Caco-2 (cell line): ENCODE measurements around the gene MPND. TPM values are rescaled to one million over a fixed set of nuclear protein-coding genes. Genes with fewer than 3 reads are reported as not detected.

Experiments
- BruUV-seq: library from RNA; stranded (reverse); fragments of 400-500 nt; replicated peaks from 2 replicates; lab custom pipeline; 2021; lab: Mats Ljungman, UMichigan
- CTCF ChIA-PET: fragments of 300-600 bp; sonication (Branson Sonifier 250); formaldehyde crosslinking; loops from one replicate; lab custom pipeline; 2022; ENCODE audit warnings: antibody characterized with exemption; lab: Charles Lee
- POLR2A ChIA-PET: fragments of 300-600 bp; sonication (Branson Sonifier 250); formaldehyde crosslinking; loops from one replicate; lab custom pipeline; 2022; ENCODE audit warnings: antibody characterized with exemption; lab: Charles Lee
- DNase-seq, 2 experiments: peaks; one replicate each; pipeline versions ENCODE4 v3.0.0 to v3.0.0-alpha.2; 2020 to 2022
- H3K27me3 ChIP-seq: replicated peaks from 2 replicates; pipeline ENCODE4 v1.6.0; 2011; ENCODE audit warnings: low read length; ENCODE audit not compliant: control insufficient read depth, insufficient read depth
- H3K36me3 ChIP-seq: 2 replicates; pipeline ENCODE4 v1.5.1; 2011; ENCODE audit warnings: low read length; ENCODE audit not compliant: control insufficient read depth, insufficient read depth
- H3K4me1 ChIP-seq: fragments of 250-450 bp; sonication (Bioruptor Pico); 2 replicates; pipeline ENCODE4 v1.5.1; 2020; ENCODE audit warnings: mild to moderate bottlenecking
- H3K4me3 ChIP-seq: 2 replicates; pipeline ENCODE4 v1.5.1; 2011; ENCODE audit warnings: low read depth, mild to moderate bottlenecking, control low read depth, low read length
- H3K9me3 ChIP-seq: fragments of 250-450 bp; sonication (Bioruptor Pico); 2 replicates; pipeline ENCODE4 v1.5.1; 2020; ENCODE audit warnings: mild to moderate bottlenecking, moderate library complexity
- H3K27ac Mint-ChIP-seq: one replicate; pipeline ENCODE4 v1.8.0; 2022; ENCODE audit warnings: mixed read lengths; ENCODE audit not compliant: unreplicated experiment
- H3K27me3 Mint-ChIP-seq: one replicate; pipeline ENCODE4 v1.8.0; 2022; ENCODE audit warnings: mixed read lengths; ENCODE audit not compliant: insufficient read depth, unreplicated experiment
- H3K36me3 Mint-ChIP-seq: one replicate; pipeline ENCODE4 v1.8.0; 2022; ENCODE audit warnings: mild to moderate bottlenecking, mixed read lengths; ENCODE audit not compliant: insufficient read depth, unreplicated experiment
- H3K4me1 Mint-ChIP-seq: one replicate; pipeline ENCODE4 v1.8.0; 2022; ENCODE audit warnings: low read depth, mixed read lengths; ENCODE audit not compliant: unreplicated experiment
- H3K4me3 Mint-ChIP-seq: one replicate; pipeline ENCODE4 v1.8.0; 2022; ENCODE audit warnings: mild to moderate bottlenecking, moderate library complexity, mixed read lengths; ENCODE audit not compliant: unreplicated experiment
- H3K9me3 Mint-ChIP-seq: one replicate; pipeline ENCODE4 v1.8.0; 2022; ENCODE audit warnings: mixed read lengths; ENCODE audit not compliant: unreplicated experiment
- intact Hi-C: fragments of 100-400 bp; cut with micrococcal nuclease; formaldehyde crosslinking; loops from one replicate; pipeline ENCODE4 v1.10.0; 2022; ENCODE audit not compliant: unreplicated experiment
- total RNA-seq: library from RNA; stranded (reverse); gene quantifications from 2 replicates; pipeline ENCODE4 v1.2.3, GENCODE V29; 2022
- TF ChIP-seq, protein P1 (sequence below), 2 experiments: fragments of 200-600 bp in 1 of 2; IDR thresholded peaks; 1 replicate in 1 of 2; 2 replicates in 1 of 2; pipeline versions ENCODE4 v1.5.1 to v1.8.0; 2011 to 2022; ENCODE audit warnings: antibody characterized with exemption in 1 of 2, control low read depth in 1 of 2, inconsistent platforms in 1 of 2, low read depth in 1 of 2, low read length in 1 of 2, mild to moderate bottlenecking in 1 of 2, moderate library complexity in 1 of 2; ENCODE audit not compliant: insufficient read depth in 1 of 2, severe bottlenecking in 1 of 2, unreplicated experiment in 1 of 2

Gene MPND
- total RNA-seq, 1 experiment from 2014 or later: 35.7 TPM

DNA sequence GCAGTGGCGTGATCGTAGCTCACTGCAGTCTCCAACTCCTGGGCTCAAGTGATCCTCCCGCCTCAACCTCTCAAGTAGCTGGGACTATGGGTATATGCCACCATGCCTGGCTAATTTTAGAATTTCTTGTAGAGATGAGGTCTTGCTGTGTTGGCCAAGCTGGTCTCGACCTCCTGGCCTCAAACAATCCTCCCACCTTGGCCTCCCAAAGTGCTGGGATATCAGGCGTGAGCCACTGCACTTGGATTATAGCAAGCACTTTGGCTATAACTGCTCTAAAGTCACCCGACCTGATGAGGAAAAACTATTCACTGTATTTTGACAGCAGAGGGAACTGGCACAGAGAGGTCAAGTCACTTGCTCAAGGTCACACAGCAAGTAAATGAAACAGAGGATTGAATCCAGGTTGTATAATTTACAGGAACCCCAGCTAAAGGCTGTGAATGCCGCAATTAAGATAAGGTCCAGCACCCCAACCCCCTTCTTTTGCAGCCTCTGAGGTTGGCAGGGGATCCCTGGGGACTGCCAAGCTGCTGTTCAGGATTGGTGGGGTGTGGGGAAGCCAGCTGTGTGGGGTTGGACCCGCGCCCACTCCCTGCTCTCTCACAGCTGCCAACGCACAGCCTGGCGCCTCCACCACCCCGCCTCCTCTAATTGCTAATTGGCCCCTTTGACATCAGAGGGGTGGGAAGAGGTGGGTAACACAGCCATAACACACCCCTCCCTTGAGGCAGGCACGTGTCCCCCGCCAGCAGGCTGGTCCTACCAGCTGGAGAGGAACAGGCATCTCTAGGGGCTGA is 47.2 kb upstream of the MPND start:
- no TSS peak for BruUV-seq
- no peaks in the 10 kb centered on the region for H3K36me3 ChIP-seq
- H3K4me1 ChIP-seq: no peaks in the 10 kb centered on the region
- CTCF ChIA-PET: interaction anchor here (0.6 to 0.7 kb wide), 3 partner anchors 13 to 991 kb away, joined by 3 to 5 read pairs (median 3); no protein-coding TSS in a partner anchor
- intact Hi-C loops: no loop called here
- no peak overlapping the region for H3K4me3 ChIP-seq
- H3K9me3 ChIP-seq: no peaks in the 10 kb centered on the region
- Mint-ChIP-seq H3K36me3 (no peaks in the 10 kb centered on the region), H3K27ac (no peak overlapping the region), H3K27me3 (no peaks in the 10 kb centered on the region), H3K4me1 (peaks cover under 1% of the 10 kb centered on the region), H3K9me3 (no peaks in the 10 kb centered on the region), H3K4me3 (no peak overlapping the region)
- POLR2A ChIA-PET: interaction anchor here (0.6 to 0.7 kb wide), 2 partner anchors 29 to 47 kb away, joined by 3 read pairs; partner anchors contain the start of gene MPND
- DNase-seq: no peak
- TF ChIP-seq, protein P1, sequence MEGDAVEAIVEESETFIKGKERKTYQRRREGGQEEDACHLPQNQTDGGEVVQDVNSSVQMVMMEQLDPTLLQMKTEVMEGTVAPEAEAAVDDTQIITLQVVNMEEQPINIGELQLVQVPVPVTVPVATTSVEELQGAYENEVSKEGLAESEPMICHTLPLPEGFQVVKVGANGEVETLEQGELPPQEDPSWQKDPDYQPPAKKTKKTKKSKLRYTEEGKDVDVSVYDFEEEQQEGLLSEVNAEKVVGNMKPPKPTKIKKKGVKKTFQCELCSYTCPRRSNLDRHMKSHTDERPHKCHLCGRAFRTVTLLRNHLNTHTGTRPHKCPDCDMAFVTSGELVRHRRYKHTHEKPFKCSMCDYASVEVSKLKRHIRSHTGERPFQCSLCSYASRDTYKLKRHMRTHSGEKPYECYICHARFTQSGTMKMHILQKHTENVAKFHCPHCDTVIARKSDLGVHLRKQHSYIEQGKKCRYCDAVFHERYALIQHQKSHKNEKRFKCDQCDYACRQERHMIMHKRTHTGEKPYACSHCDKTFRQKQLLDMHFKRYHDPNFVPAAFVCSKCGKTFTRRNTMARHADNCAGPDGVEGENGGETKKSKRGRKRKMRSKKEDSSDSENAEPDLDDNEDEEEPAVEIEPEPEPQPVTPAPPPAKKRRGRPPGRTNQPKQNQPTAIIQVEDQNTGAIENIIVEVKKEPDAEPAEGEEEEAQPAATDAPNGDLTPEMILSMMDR (IDR thresholded peaks at IDR 0.05; ENCODE audit: insufficient read depth in 1 of 2, low read depth in 1 of 2, low read length in 1 of 2, severe bottlenecking in 1 of 2, unreplicated experiment in 1 of 2): no peak
- H3K27me3 ChIP-seq: no peaks in the 10 kb centered on the region

DNA sequence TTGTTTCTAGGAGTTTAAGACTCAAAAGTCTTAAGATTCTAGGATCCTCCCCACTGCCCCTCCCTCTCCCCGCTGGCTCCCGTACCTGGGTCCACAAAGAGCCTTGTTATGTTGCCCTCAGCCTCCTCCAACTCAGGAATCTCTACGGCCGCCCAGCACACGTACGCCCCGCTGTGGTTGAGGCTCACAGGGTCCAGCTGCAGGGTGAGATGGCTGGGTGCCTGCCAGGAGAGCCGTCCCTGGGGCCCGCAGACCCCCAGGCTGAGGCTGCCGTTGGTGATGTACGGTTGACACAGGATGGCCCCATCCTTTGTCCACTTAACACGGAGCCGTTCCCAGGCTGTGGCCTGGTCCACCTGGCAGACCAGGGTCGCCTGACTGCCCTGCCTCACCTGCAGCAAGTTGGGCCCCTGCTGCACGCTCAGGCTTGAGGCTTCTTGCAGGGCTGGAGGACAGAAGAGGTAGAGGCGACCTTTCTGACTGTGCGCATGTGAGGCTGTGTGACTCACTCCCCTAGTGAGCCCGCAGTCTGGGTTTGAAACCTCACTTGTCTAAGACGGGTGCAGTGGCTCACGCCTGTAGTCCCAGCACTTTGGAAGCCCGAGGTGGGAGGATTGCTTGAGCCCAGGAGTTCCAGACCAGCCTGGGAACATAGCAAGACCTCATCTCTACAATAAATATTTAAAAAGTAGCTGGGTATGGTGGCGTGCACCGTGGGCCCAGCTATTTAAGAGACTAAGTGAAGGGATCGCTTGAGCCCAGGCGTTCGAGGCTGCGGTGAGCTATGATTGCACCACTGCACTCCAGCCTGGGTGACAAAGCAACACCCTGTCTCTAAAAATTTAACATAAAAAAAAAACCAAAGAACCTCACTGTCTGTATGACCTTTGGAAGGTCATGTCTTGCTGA is 45.2 kb upstream of the MPND start:
- no TSS peak for BruUV-seq
- no peaks in the 10 kb centered on the region for H3K9me3 Mint-ChIP-seq
- POLR2A ChIA-PET: no interaction called here

More for the DNA sequence above, 45.2 kb upstream of the MPND start:
- no peak for DNase-seq
- no peaks in the 10 kb centered on the region for H3K36me3 Mint-ChIP-seq
- TF ChIP-seq, protein P1 (IDR thresholded peaks at IDR 0.05; ENCODE audit: insufficient read depth in 1 of 2, low read depth in 1 of 2, low read length in 1 of 2, severe bottlenecking in 1 of 2, unreplicated experiment in 1 of 2): no peak
- Histone ChIP-seq H3K4me3 (no peak overlapping the region), H3K27me3 (no peaks in the 10 kb centered on the region), H3K9me3 (no peaks in the 10 kb centered on the region), H3K4me1 (no peaks in the 10 kb centered on the region), H3K36me3 (no peaks in the 10 kb centered on the region)
- H3K27ac Mint-ChIP-seq: no peak overlapping the region
- no peak overlapping the region for H3K4me3 Mint-ChIP-seq
- H3K4me1 Mint-ChIP-seq: peaks cover 10% of the 10 kb centered on the region
- CTCF ChIA-PET: interaction anchor here (0.6 kb wide), 1 partner anchor 40 kb away, joined by 3 read pairs; no protein-coding TSS in a partner anchor
- intact Hi-C loops: no loop called here
- H3K27me3 Mint-ChIP-seq: no peaks in the 10 kb centered on the region
